Neutrophil (primary cell): ENCODE results near the gene COL4A4.

Experiments used
- H3K27ac ChIP-seq: fragments of 200-600 bp; sonication (generic); 2 replicates; pipeline ENCODE4 v1.5.1; 2016; ENCODE audit warnings: mild to moderate bottlenecking, moderate library complexity
- H3K27me3 ChIP-seq: fragments of 200-600 bp; sonication (generic); 2 replicates; pipeline ENCODE4 v1.6.0; 2016; ENCODE audit warnings: mild to moderate bottlenecking
- H3K36me3 ChIP-seq: fragments of 200-600 bp; sonication (generic); 2 replicates; pipeline ENCODE4 v1.5.1; 2017
- H3K4me1 ChIP-seq, 2 experiments: fragments of 200-600 bp in 1 of 2; sonication (generic) in 1 of 2; 1 replicate in 1 of 2; 2 replicates in 1 of 2; pipeline versions ENCODE4 v1.5.1 to v1.6.1; 2013 to 2016; ENCODE audit warnings: low read depth in 1 of 2, low read length in 1 of 2, mild to moderate bottlenecking in 1 of 2, moderate library complexity in 1 of 2; ENCODE audit not compliant: control insufficient read depth in 1 of 2, insufficient read depth in 1 of 2
- H3K4me3 ChIP-seq, 2 experiments: fragments of 200-600 bp in 1 of 2; sonication (generic) in 1 of 2; 1 replicate in 1 of 2; 2 replicates in 1 of 2; pipeline ENCODE4 v1.5.1; 2013 to 2016; ENCODE audit warnings: low read depth in 1 of 2, low read length in 1 of 2, mild to moderate bottlenecking in 1 of 2, moderate library complexity in 1 of 2
- H3K9me3 ChIP-seq: fragments of 200-600 bp; sonication (generic); 2 replicates; pipeline ENCODE4 v1.5.1; 2016
- CTCF ChIP-seq: fragments of 200-600 bp; sonication (generic); IDR thresholded peaks from 2 replicates; pipeline ENCODE4 v1.5.1; 2016; ENCODE audit warnings: antibody characterized with exemption

Gene COL4A4

GRCh38 chr2:227201771-227202170, 37.8 kb upstream of the COL4A4 start:
- Histone ChIP-seq H3K27me3 (no peaks in the 10 kb centered on the region), H3K4me3 (no peak overlapping the region), H3K4me1 (no peaks in the 10 kb centered on the region), H3K9me3 (no peaks in the 10 kb centered on the region), H3K27ac (no peak overlapping the region), H3K36me3 (no peaks in the 10 kb centered on the region)
- no peak for TF ChIP-seq CTCF

- TF ChIP-seq CTCF: no peak
- no peaks in the 10 kb centered on the region for H3K36me3 ChIP-seq
- no peaks in the 10 kb centered on the region for H3K27me3 ChIP-seq
- no peak overlapping the region for H3K27ac ChIP-seq
- no peaks in the 10 kb centered on the region for H3K9me3 ChIP-seq
- H3K4me3 ChIP-seq: no peak overlapping the region
- no peaks in the 10 kb centered on the region for H3K4me1 ChIP-seq
Measured at GRCh38 chr2:227198866-227199265, 34.9 kb upstream of the COL4A4 start.

GRCh38 chr2:227194219-227194618, 30.2 kb upstream of the COL4A4 start:
- no peak for TF ChIP-seq CTCF
- H3K4me3 ChIP-seq: no peak overlapping the region
- H3K36me3 ChIP-seq: no peaks in the 10 kb centered on the region
- H3K27me3 ChIP-seq: no peaks in the 10 kb centered on the region
- no peaks in the 10 kb centered on the region for H3K4me1 ChIP-seq
- no peak overlapping the region for H3K27ac ChIP-seq
- no peaks in the 10 kb centered on the region for H3K9me3 ChIP-seq

GRCh38 chr2:227192491-227192890, 28.5 kb upstream of the COL4A4 start:
- H3K27me3 ChIP-seq: no peaks in the 10 kb centered on the region
- TF ChIP-seq CTCF: no peak
- no peak overlapping the region for H3K27ac ChIP-seq
- H3K9me3 ChIP-seq: no peaks in the 10 kb centered on the region
- H3K4me1 ChIP-seq: no peaks in the 10 kb centered on the region
- H3K36me3 ChIP-seq: no peaks in the 10 kb centered on the region
- H3K4me3 ChIP-seq: no peak overlapping the region

GRCh38 chr2:227191367-227191766, 27.4 kb upstream of the COL4A4 start:
- Histone ChIP-seq H3K4me3 (no peak overlapping the region), H3K4me1 (no peaks in the 10 kb centered on the region), H3K27ac (no peak overlapping the region), H3K27me3 (no peaks in the 10 kb centered on the region), H3K9me3 (no peaks in the 10 kb centered on the region), H3K36me3 (no peaks in the 10 kb centered on the region)
- no peak for TF ChIP-seq CTCF

- H3K27ac ChIP-seq: no peak overlapping the region
- no peaks in the 10 kb centered on the region for H3K9me3 ChIP-seq
- H3K4me1 ChIP-seq: no peaks in the 10 kb centered on the region
- H3K36me3 ChIP-seq: no peaks in the 10 kb centered on the region
- H3K4me3 ChIP-seq: no peak overlapping the region
- TF ChIP-seq CTCF: no peak
- no peaks in the 10 kb centered on the region for H3K27me3 ChIP-seq
Measured at GRCh38 chr2:227188292-227188691, 24.3 kb upstream of the COL4A4 start.
